Vagina (tissue), 2 donors: ENCODE measurements around the gene SELE. TPM values are rescaled to one million over a fixed set of nuclear protein-coding genes. Genes with fewer than 3 reads are reported as not detected.

Experiments used
- DNase-seq, 2 donors: peaks; one replicate each; pipeline ENCODE4 v3.0.0-alpha.2; 2017; ENCODE audit errors: extremely low spot score in 2 of 2
- H3K27ac ChIP-seq: fragments of 200-600 bp; sonication (generic); one replicate; pipeline ENCODE4 v1.5.1; 2019
- H3K27me3 ChIP-seq: fragments of 200-600 bp; sonication (generic); one replicate; pipeline ENCODE4 v1.5.1; 2019
- H3K36me3 ChIP-seq, 2 donors: fragments of 200-600 bp; sonication (generic); one replicate each; pipeline ENCODE4 v1.5.1; 2017 to 2019
- H3K4me1 ChIP-seq: fragments of 200-600 bp; sonication (generic); one replicate; pipeline ENCODE4 v1.5.1; 2019
- H3K4me3 ChIP-seq, 2 donors: fragments of 200-600 bp; sonication (generic); 1 replicate in 1 of 2; 2 replicates in 1 of 2; pipeline ENCODE4 v1.5.1; 2016 to 2019
- H3K9me3 ChIP-seq: fragments of 200-600 bp; sonication (generic); one replicate; pipeline ENCODE4 v1.5.1; 2019
- POLR2A ChIP-seq, 2 donors: fragments of 450-650 bp; IDR thresholded peaks; one replicate each; pipeline ENCODE4 v1.6.1; 2017; ENCODE audit warnings: antibody characterized with exemption in 2 of 2, mild to moderate bottlenecking in 2 of 2, moderate library complexity in 2 of 2
- POLR2AphosphoS5 ChIP-seq, 2 donors: sonication (generic); formaldehyde crosslinking; IDR thresholded peaks; one replicate each; pipeline ENCODE4 v1.9.0; 2017; ENCODE audit warnings: antibody characterized with exemption in 2 of 2, mild to moderate bottlenecking in 2 of 2, low read depth in 1 of 2; ENCODE audit not compliant: insufficient read depth in 1 of 2
- intact Hi-C: fragments of 100-400 bp; cut with DNase I; formaldehyde crosslinking; loops from one replicate; pipeline ENCODE4 v1.15.1; 2023
- total RNA-seq: library from RNA; depleted of rRNA; stranded (reverse); fragments of >200 nt; gene quantifications from one replicate; pipeline ENCODE4 v1.2.3, GENCODE V29; 2016
- TF ChIP-seq, protein P1 (sequence below), 3 experiments: fragments of 450-650 bp in 2 of 3; fragments of 200-600 bp in 1 of 3; sonication (generic) in 1 of 3; IDR thresholded peaks; one replicate each; pipeline ENCODE4 v1.5.1; 2017 to 2019; ENCODE audit warnings: antibody characterized with exemption in 3 of 3, mild to moderate bottlenecking in 2 of 3, moderate library complexity in 2 of 3

The SELE gene
- total RNA-seq, 1 donor from 2014 or later: 11.5 TPM

GRCh38 chr1:169739980-169740379, 6.1 kb upstream of the SELE start:
- no peak for DNase-seq
- Histone ChIP-seq H3K4me3 (no peak overlapping the region), H3K27ac (no peak overlapping the region), H3K4me1 (peaks cover 10% of the 10 kb centered on the region), H3K27me3 (no peaks in the 10 kb centered on the region), H3K9me3 (no peaks in the 10 kb centered on the region), H3K36me3 (no peaks in the 10 kb centered on the region)
- intact Hi-C loops: no loop called here
- peak in 1 of 2 donors; percentile 39 for TF ChIP-seq POLR2AphosphoS5 (IDR thresholded peaks at IDR 0.05; ENCODE audit: insufficient read depth in 1 of 2, low read depth in 1 of 2)
- TF ChIP-seq, protein P1, sequence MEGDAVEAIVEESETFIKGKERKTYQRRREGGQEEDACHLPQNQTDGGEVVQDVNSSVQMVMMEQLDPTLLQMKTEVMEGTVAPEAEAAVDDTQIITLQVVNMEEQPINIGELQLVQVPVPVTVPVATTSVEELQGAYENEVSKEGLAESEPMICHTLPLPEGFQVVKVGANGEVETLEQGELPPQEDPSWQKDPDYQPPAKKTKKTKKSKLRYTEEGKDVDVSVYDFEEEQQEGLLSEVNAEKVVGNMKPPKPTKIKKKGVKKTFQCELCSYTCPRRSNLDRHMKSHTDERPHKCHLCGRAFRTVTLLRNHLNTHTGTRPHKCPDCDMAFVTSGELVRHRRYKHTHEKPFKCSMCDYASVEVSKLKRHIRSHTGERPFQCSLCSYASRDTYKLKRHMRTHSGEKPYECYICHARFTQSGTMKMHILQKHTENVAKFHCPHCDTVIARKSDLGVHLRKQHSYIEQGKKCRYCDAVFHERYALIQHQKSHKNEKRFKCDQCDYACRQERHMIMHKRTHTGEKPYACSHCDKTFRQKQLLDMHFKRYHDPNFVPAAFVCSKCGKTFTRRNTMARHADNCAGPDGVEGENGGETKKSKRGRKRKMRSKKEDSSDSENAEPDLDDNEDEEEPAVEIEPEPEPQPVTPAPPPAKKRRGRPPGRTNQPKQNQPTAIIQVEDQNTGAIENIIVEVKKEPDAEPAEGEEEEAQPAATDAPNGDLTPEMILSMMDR (IDR thresholded peaks at IDR 0.05): no peak

DNA sequence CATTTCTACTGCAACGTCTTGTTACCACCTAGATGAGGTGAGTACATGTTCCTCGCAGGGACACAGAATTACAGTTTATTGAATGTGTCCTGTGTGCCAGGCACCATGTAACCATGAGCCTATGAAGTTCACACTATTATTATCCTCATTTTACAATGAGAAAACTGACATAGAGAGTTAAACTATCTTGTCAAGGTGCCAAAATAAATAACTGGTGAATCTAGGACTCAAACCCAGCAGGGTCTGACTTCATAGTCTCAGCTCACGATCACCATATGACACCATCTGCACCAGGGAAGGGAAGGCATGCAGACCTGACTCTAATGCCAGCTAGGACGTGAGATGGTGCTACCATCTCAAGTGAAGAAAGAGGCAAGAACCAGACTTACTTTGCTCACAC, 2.4 kb downstream of the SELE start:
- Histone ChIP-seq H3K27ac (no peak overlapping the region), H3K27me3 (no peaks in the 10 kb centered on the region), H3K9me3 (no peaks in the 10 kb centered on the region), H3K4me1 (no peaks in the 10 kb centered on the region), H3K36me3 (no peaks in the 10 kb centered on the region), H3K4me3 (no peak overlapping the region)
- no peak for DNase-seq
- intact Hi-C loops: no loop called here
- TF ChIP-seq POLR2A (IDR thresholded peaks at IDR 0.05) (no peak), POLR2AphosphoS5 (IDR thresholded peaks at IDR 0.05; ENCODE audit: insufficient read depth in 1 of 2, low read depth in 1 of 2) (no peak)
- TF ChIP-seq, protein P1 (IDR thresholded peaks at IDR 0.05): no peak

DNA sequence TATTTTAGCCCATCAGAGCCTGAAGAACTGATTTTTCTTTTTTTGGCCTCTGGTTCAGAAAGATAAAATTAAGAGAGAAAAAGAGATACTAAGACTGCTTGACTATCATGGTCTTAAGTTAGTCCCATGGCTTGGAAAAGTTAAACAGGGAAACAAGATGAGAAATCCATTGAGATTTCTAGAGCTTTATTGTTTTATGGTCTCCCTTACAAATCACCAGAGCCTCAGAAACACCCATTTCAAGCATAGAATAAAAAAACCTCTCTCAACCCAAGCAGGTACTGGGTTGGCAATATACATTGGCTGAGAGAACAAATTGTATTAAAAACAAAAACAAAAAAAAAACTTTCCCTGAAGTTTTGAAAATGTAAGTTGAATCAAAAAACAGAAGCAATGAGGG, 3.9 kb downstream of the SELE start:
- no peak overlapping the region for H3K27ac ChIP-seq
- no peaks in the 10 kb centered on the region for H3K9me3 ChIP-seq
- no peaks in the 10 kb centered on the region for H3K27me3 ChIP-seq
- TF ChIP-seq, protein P1 (IDR thresholded peaks at IDR 0.05): no peak
- no peak for TF ChIP-seq POLR2A (IDR thresholded peaks at IDR 0.05)
- H3K4me1 ChIP-seq: no peaks in the 10 kb centered on the region
- H3K36me3 ChIP-seq: no peaks in the 10 kb centered on the region
- H3K4me3 ChIP-seq: no peak overlapping the region
- no peak for DNase-seq
- intact Hi-C loops: no loop called here

DNA sequence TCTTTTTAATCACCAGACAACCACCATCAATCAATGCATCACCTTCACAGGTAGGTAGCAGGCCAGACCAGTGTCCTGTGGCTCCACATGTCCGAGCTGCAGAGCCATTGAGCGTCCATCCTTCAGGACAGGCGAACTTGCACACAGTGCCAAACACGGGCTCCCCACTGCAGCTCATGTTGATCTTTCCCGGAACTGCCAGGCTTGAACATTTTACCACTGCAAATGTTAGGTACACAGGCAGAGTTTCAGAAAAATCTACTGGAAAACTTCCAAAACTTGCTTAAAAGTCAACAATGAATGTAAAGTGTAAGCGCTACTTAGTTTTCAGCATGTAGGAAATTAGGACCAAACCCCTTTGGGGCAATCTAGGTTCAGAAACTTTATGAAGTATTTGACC, 6.6 kb downstream of the SELE start:
- no peak for DNase-seq
- Histone ChIP-seq H3K36me3 (no peaks in the 10 kb centered on the region), H3K4me3 (no peak overlapping the region), H3K4me1 (no peaks in the 10 kb centered on the region), H3K9me3 (no peaks in the 10 kb centered on the region), H3K27me3 (no peaks in the 10 kb centered on the region), H3K27ac (no peak overlapping the region)
- intact Hi-C loops: no loop called here
- TF ChIP-seq, protein P1 (IDR thresholded peaks at IDR 0.05): no peak
- no peak for TF ChIP-seq POLR2AphosphoS5 (IDR thresholded peaks at IDR 0.05; ENCODE audit: insufficient read depth in 1 of 2, low read depth in 1 of 2)
- no peak for TF ChIP-seq POLR2A (IDR thresholded peaks at IDR 0.05)

GRCh38 chr1:169726851-169727250, 7.0 kb downstream of the SELE start:
- no peaks in the 10 kb centered on the region for H3K9me3 ChIP-seq
- no peak overlapping the region for H3K4me3 ChIP-seq
- TF ChIP-seq POLR2A (IDR thresholded peaks at IDR 0.05): no peak
- TF ChIP-seq, protein P1 (IDR thresholded peaks at IDR 0.05): no peak
- TF ChIP-seq POLR2AphosphoS5 (IDR thresholded peaks at IDR 0.05; ENCODE audit: insufficient read depth in 1 of 2, low read depth in 1 of 2): no peak
- H3K27ac ChIP-seq: no peak overlapping the region
- no peaks in the 10 kb centered on the region for H3K36me3 ChIP-seq
- intact Hi-C loops: no loop called here
- H3K4me1 ChIP-seq: no peaks in the 10 kb centered on the region
- no peak for DNase-seq
- no peaks in the 10 kb centered on the region for H3K27me3 ChIP-seq
